ENCODE data around the gene RABGAP1L.

Gene RABGAP1L

DNA sequence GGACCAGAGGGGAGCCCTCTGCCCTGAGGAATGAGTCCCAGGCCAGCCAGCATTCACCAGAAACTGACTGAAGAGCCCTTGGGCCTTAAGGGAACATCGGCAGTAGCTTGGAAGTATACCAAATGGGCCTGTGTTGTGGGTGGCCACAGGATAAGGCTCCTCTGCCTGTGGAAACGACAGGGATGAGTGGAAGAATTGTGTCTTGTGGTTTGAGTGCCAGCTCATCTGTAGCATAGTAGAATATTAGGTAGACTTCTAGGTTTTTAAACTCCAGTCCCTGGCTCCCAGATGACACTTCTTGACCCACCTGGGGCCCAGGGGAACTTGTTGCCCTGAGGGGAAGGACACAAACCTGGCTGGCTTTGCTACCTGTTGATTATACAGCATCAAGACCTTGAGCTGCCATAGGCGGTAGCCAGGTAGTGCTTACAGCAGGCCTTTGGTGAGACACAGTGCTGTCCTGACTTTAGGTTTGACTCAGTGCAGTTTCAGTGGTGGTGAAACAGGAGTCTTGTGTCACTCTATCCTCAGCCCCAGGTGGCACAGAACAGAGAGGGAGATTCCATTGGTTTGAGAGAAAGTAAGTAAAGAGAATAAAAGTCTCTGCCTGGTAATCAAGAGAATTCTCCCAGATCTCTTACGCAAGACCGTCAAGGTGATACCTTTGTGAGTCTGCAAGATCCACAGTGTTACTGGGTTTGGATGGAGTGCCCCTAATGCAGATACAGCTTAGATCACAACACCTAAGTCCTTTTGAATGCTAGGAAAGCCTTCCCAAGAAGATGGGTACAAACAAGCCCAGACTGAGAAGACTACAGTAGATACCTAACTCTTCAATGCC is 50.2 kb downstream of the RABGAP1L start:
- TF ChIP-seq ZNF510 (tag by site-specific recombination; IDR thresholded peaks at IDR 0.05; ENCODE audit: insufficient replicate concordance) = no peak
- TF ChIP-seq SCRT2 (tag by site-specific recombination; IDR thresholded peaks at IDR 0.05) = 0 out of 2 replicates have a peak, but pooled peaks have one; percentile 18
- Histone ChIP-seq H3K9me3 (ENCODE audit: control insufficient read depth, insufficient read depth, low read depth, low read length) (no peaks in the 10 kb centered on the region), H3K27ac (ENCODE audit: extremely low read depth, low read depth, low read length) (no peak overlapping the region), H3K4me3 (ENCODE audit: low read depth, low read length) (no peak overlapping the region), H3K4me1 (ENCODE audit: control insufficient read depth, insufficient read depth, low read length) (no peaks in the 10 kb centered on the region), H3K36me3 (ENCODE audit: control insufficient read depth in 2 of 2, insufficient read depth in 1 of 2, low read length in 2 of 2) (peaks cover 0 to 4% of the 10 kb centered on the region in 2 experiments; a peak in 1 of 3 replicates)
- ChIA-PET CTCF (interaction anchor here (1.3 kb wide), 1 partner anchor 8 kb away, joined by 3 read pairs; no protein-coding TSS in a partner anchor), POLR2A (no interaction called here)

DNA sequence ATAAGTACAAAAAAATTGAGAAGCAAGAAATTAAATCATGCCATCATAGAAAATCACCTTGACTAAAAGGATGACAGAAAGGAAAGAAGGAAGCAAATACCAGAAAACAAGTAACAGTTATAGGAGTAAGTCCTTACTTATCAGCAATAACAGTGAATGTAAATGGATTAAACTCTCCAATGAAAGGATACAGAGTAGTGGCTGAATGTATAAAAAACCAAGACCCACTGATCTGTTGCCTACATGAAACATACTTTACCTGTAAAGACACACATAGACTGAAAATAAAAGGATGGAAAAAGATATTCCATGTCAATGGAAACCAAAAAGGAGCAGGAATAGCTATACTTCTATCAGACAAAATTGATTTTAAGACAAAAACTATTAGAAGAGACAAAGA is 52.2 kb downstream of the RABGAP1L start:
- CTCF ChIA-PET = interaction anchor here (0.6 kb wide), 1 partner anchor 14 kb away, joined by 3 read pairs; no protein-coding TSS in a partner anchor

DNA sequence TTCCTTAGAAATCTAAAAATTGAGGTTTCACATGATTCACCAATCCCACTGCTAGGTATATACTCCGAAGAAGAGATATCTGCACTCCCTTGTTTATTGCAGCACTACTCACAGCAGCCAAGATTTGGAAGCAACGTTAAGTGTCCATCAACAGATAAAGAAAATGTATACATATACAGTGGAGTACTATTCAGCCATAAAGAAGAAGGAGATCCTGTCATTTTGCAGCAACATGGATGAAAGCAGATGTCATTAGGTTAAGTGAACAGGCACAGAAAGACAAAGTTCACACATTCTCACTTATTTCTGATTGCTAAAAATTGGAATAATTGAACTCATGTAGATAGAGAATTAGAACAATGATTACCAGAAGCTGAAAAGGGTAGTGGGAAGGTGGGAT is 56.4 kb downstream of the RABGAP1L start:
- no peak overlapping the region for H3K4me3 ChIP-seq (ENCODE audit: low read depth, low read length)
- ChIA-PET CTCF (no interaction called here), POLR2A (no interaction called here)
- H3K36me3 ChIP-seq (ENCODE audit: control insufficient read depth in 2 of 2, insufficient read depth in 1 of 2, low read length in 2 of 2) = no peaks in the 10 kb centered on the region; a peak in 1 of 3 replicates
- no peak for TF ChIP-seq HOXD13 (CRISPR knock-in tag; IDR thresholded peaks at IDR 0.05; ENCODE audit: borderline replicate concordance)
- peak; percentile 39; the same call in 1 of the 2 replicates for TF ChIP-seq ZNF146 (tag by site-specific recombination; IDR thresholded peaks at IDR 0.05)
- peaks cover 3% of the 10 kb centered on the region; the same call in 1 of the 2 replicates for H3K4me1 ChIP-seq (ENCODE audit: control insufficient read depth, insufficient read depth, low read length)
- H3K9me3 ChIP-seq (ENCODE audit: control insufficient read depth, insufficient read depth, low read depth, low read length) = no peaks in the 10 kb centered on the region
- no peak overlapping the region for H3K27ac ChIP-seq (ENCODE audit: extremely low read depth, low read depth, low read length)

More for the DNA sequence above, 52.2 kb downstream of the RABGAP1L start:
- no peak overlapping the region for H3K4me3 ChIP-seq (ENCODE audit: low read depth, low read length)
- TF ChIP-seq TRIM28 (IDR thresholded peaks at IDR 0.05; ENCODE audit: borderline replicate concordance, low read length) (no peak), SETDB1 (IDR thresholded peaks at IDR 0.05; ENCODE audit: insufficient read length, low read length) (peak; percentile 76), ZNF776 (tag by site-specific recombination; IDR thresholded peaks at IDR 0.05; ENCODE audit: borderline replicate concordance) (no peak), ZNF558 (tag by site-specific recombination; IDR thresholded peaks at IDR 0.05) (no peak)
- H3K27ac ChIP-seq (ENCODE audit: extremely low read depth, low read depth, low read length) = no peak overlapping the region
- H3K4me1 ChIP-seq (ENCODE audit: control insufficient read depth, insufficient read depth, low read length) = no peaks in the 10 kb centered on the region
- POLR2A ChIA-PET = no interaction called here
- no peaks in the 10 kb centered on the region for H3K9me3 ChIP-seq (ENCODE audit: control insufficient read depth, insufficient read depth, low read depth, low read length)
- peaks cover 0 to 4% of the 10 kb centered on the region in 2 experiments; a peak in 1 of 3 replicates for H3K36me3 ChIP-seq (ENCODE audit: control insufficient read depth in 2 of 2, insufficient read depth in 1 of 2, low read length in 2 of 2)

DNA sequence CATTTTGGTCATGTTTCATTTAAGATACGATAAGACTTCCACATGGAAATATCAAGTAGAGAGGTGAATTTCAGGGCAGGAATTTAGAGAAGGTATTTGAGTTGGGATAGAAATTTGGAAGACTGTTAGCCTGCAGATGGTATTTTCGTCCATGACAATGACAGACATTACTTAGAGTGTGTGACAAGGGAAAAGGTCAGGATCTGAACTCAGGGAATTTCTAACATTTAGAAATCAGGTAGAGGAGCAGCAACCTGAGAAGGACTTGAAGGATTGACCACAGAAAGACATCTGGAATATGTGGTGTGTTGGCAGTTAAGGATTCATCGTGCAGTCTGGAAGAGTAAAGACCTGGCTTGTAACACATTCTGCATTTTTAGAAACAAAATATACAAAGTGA is 57.9 kb downstream of the RABGAP1L start:
- peaks cover 0 to 13% of the 10 kb centered on the region in 2 experiments; a peak in 2 of 3 replicates for H3K36me3 ChIP-seq (ENCODE audit: control insufficient read depth in 2 of 2, insufficient read depth in 1 of 2, low read length in 2 of 2)
- peaks cover 3% of the 10 kb centered on the region; the same call in 1 of the 2 replicates for H3K4me1 ChIP-seq (ENCODE audit: control insufficient read depth, insufficient read depth, low read length)
- ChIA-PET CTCF (interaction anchor here (0.7 to 1.6 kb wide), 15 partner anchors 8 to 965 kb away, joined by 3 to 7 read pairs (median 4); partner anchors contain the start of gene RC3H1), POLR2A (interaction anchor here (1.0 to 1.2 kb wide), 2 partner anchors 195 to 349 kb away, joined by 3 to 4 read pairs; partner anchors contain the start of genes GAS5, RC3H1 and ZBTB37)
- no peaks in the 10 kb centered on the region for H3K9me3 ChIP-seq (ENCODE audit: control insufficient read depth, insufficient read depth, low read depth, low read length)
- no peak overlapping the region for H3K27ac ChIP-seq (ENCODE audit: extremely low read depth, low read depth, low read length)
- H3K4me3 ChIP-seq (ENCODE audit: low read depth, low read length) = no peak overlapping the region
- TF ChIP-seq, protein P1, sequence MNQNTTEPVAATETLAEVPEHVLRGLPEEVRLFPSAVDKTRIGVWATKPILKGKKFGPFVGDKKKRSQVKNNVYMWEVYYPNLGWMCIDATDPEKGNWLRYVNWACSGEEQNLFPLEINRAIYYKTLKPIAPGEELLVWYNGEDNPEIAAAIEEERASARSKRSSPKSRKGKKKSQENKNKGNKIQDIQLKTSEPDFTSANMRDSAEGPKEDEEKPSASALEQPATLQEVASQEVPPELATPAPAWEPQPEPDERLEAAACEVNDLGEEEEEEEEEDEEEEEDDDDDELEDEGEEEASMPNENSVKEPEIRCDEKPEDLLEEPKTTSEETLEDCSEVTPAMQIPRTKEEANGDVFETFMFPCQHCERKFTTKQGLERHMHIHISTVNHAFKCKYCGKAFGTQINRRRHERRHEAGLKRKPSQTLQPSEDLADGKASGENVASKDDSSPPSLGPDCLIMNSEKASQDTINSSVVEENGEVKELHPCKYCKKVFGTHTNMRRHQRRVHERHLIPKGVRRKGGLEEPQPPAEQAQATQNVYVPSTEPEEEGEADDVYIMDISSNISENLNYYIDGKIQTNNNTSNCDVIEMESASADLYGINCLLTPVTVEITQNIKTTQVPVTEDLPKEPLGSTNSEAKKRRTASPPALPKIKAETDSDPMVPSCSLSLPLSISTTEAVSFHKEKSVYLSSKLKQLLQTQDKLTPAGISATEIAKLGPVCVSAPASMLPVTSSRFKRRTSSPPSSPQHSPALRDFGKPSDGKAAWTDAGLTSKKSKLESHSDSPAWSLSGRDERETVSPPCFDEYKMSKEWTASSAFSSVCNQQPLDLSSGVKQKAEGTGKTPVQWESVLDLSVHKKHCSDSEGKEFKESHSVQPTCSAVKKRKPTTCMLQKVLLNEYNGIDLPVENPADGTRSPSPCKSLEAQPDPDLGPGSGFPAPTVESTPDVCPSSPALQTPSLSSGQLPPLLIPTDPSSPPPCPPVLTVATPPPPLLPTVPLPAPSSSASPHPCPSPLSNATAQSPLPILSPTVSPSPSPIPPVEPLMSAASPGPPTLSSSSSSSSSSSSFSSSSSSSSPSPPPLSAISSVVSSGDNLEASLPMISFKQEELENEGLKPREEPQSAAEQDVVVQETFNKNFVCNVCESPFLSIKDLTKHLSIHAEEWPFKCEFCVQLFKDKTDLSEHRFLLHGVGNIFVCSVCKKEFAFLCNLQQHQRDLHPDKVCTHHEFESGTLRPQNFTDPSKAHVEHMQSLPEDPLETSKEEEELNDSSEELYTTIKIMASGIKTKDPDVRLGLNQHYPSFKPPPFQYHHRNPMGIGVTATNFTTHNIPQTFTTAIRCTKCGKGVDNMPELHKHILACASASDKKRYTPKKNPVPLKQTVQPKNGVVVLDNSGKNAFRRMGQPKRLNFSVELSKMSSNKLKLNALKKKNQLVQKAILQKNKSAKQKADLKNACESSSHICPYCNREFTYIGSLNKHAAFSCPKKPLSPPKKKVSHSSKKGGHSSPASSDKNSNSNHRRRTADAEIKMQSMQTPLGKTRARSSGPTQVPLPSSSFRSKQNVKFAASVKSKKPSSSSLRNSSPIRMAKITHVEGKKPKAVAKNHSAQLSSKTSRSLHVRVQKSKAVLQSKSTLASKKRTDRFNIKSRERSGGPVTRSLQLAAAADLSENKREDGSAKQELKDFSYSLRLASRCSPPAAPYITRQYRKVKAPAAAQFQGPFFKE (tag by site-specific recombination; IDR thresholded peaks at IDR 0.05; ENCODE audit: borderline replicate concordance) = no peak
- TF ChIP-seq ZSCAN23 (tag by site-specific recombination; IDR thresholded peaks at IDR 0.05) (no peak), ZNF121 (tag by site-specific recombination; IDR thresholded peaks at IDR 0.05) (no peak), ZNF350 (tag by site-specific recombination; IDR thresholded peaks at IDR 0.05) (no peak), ZNF768 (tag by site-specific recombination; IDR thresholded peaks at IDR 0.05) (no peak), ZNF221 (tag by site-specific recombination; IDR thresholded peaks at IDR 0.05; ENCODE audit: borderline replicate concordance) (no peak), SP3 (tag by site-specific recombination; IDR thresholded peaks at IDR 0.05) (no peak), GLI4 (tag by site-specific recombination; IDR thresholded peaks at IDR 0.05) (no peak)
- TF ChIP-seq, protein P2, sequence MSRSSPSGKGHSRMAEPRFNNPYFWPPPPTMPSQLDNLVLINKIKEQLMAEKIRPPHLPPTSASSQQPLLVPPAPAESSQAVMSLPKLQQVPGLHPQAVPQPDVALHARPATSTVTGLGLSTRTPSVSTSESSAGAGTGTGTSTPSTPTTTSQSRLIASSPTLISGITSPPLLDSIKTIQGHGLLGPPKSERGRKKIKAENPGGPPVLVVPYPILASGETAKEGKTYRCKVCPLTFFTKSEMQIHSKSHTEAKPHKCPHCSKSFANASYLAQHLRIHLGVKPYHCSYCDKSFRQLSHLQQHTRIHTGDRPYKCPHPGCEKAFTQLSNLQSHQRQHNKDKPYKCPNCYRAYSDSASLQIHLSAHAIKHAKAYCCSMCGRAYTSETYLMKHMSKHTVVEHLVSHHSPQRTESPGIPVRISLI (tag by site-specific recombination; IDR thresholded peaks at IDR 0.05) = no peak
- TF ChIP-seq, protein P3, sequence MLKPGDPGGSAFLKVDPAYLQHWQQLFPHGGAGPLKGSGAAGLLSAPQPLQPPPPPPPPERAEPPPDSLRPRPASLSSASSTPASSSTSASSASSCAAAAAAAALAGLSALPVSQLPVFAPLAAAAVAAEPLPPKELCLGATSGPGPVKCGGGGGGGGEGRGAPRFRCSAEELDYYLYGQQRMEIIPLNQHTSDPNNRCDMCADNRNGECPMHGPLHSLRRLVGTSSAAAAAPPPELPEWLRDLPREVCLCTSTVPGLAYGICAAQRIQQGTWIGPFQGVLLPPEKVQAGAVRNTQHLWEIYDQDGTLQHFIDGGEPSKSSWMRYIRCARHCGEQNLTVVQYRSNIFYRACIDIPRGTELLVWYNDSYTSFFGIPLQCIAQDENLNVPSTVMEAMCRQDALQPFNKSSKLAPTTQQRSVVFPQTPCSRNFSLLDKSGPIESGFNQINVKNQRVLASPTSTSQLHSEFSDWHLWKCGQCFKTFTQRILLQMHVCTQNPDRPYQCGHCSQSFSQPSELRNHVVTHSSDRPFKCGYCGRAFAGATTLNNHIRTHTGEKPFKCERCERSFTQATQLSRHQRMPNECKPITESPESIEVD (tag by site-specific recombination; IDR thresholded peaks at IDR 0.05) = no peak

Measured in HEK293 (cell line).